A549 (cell line): Measurements from ENCODE around the gene CFAP91.

Experiments used
- CTCF ChIP-seq: fragments of >200 bp; sonication (Bioruptor Twin); formaldehyde crosslinking; IDR thresholded peaks from 3 replicates; pipeline ENCODE4 v1.5.1; 2016
- POLR2AphosphoS2 ChIP-seq: conservative IDR thresholded peaks from 2 replicates; pipeline ENCODE4 v1.6.1; 2012; ENCODE audit warnings: low read length, improper control_type of control experiment, inconsistent platforms
- TF ChIP-seq, protein P1 (sequence below): fragments of 150-350 bp; IDR thresholded peaks from 2 replicates; pipeline ENCODE4 v1.6.1; 2014; ENCODE audit warnings: low read depth, mild to moderate bottlenecking, low read length

DNA sequence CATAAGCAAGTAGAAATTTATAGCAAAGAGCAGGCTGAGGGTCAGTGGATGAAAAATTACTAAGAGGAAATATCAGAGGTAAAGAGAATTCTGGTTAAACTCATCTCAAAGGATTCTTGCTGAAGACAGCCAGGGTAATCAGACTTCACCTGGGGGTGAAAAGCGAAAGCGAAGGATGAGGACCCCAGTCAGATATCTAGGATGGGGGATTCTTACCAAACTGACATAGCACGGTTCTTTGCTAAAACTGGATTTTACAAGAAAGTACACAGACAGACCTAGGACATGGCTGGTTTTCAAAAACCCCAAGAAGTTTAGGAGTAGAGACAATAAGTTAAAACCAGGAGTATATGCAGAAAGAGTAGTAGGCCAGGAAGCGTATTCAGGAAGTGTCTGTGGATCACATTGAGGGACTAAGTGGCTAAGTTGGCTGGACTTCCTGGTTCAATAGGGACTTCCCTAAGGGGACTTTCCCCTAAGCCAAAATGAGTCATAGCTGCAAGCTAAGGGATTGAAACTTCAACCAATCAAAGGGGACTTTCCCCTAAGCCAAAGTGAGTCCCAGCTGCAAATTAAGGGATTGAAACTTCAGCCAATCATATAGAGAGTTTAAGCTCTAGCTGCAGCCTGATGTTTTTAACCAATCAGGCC lies 2.4 kb upstream of the CFAP91 start:
- no peak for TF ChIP-seq CTCF
- TF ChIP-seq, protein P1, sequence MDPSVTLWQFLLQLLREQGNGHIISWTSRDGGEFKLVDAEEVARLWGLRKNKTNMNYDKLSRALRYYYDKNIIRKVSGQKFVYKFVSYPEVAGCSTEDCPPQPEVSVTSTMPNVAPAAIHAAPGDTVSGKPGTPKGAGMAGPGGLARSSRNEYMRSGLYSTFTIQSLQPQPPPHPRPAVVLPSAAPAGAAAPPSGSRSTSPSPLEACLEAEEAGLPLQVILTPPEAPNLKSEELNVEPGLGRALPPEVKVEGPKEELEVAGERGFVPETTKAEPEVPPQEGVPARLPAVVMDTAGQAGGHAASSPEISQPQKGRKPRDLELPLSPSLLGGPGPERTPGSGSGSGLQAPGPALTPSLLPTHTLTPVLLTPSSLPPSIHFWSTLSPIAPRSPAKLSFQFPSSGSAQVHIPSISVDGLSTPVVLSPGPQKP, result no peak
- no peak for TF ChIP-seq POLR2AphosphoS2
